A549 (cell line): ENCODE measurements around the gene FRMD7. TPM values are rescaled to one million over a fixed set of nuclear protein-coding genes. Genes with fewer than 3 reads are reported as not detected.

Experiments
- ATAC-seq, 2 experiments: fragments of 200-7000 bp in 1 of 2; fragments of >200 bp in 1 of 2; cut with Nextera tagmentation in 1 of 2; cut with Tn5 transposase in 1 of 2; 3 replicates each; pipeline versions ENCODE4 v1.8.0 to v1.9.1; 2018 to 2020; ENCODE audit warnings: mild to moderate bottlenecking in 1 of 2, moderate library complexity in 1 of 2
- CTCF ChIA-PET: fragments of 300-600 bp; sonication (Branson Sonifier 250); formaldehyde crosslinking; extraction: SDS; loops from one replicate; lab custom pipeline; 2021; ENCODE audit warnings: antibody characterized with exemption, inconsistent platforms; lab: Yijun Ruan, JAX
- POLR2A ChIA-PET: fragments of 350-600 bp; formaldehyde crosslinking; extraction: SDS; loops from one replicate; lab custom pipeline; 2021; ENCODE audit warnings: antibody characterized with exemption, inconsistent platforms; lab: Yijun Ruan, JAX
- DNase-seq, 2 experiments: peaks; one replicate each; pipeline versions ENCODE4 v3.0.0 to v3.0.0-alpha.2; 2011 to 2016; ENCODE audit warnings: low read depth in 1 of 2, low spot score in 1 of 2
- FAIRE-seq: peaks from 2 replicates; lab custom pipeline; 2011; peaks lifted over from hg19 to GRCh38; lab: Jason Lieb, UNC
- H3K27ac ChIP-seq, 2 experiments: fragments of >200 bp; sonication (Bioruptor Twin); formaldehyde crosslinking; 3 replicates each; pipeline ENCODE4 v1.5.1; 2016 to 2017
- H3K4me1 ChIP-seq: fragments of >200 bp; sonication (Bioruptor Twin); formaldehyde crosslinking; 3 replicates; pipeline ENCODE4 v1.6.1; 2016
- H3K4me2 ChIP-seq: fragments of >200 bp; sonication (Bioruptor Twin); formaldehyde crosslinking; 3 replicates; pipeline ENCODE4 v1.6.1; 2016
- H3K4me3 ChIP-seq: fragments of >200 bp; sonication (Bioruptor Twin); formaldehyde crosslinking; 3 replicates; pipeline ENCODE4 v1.5.1; 2016
- H3K9me3 ChIP-seq: fragments of >200 bp; sonication (Bioruptor Twin); formaldehyde crosslinking; 3 replicates; pipeline ENCODE4 v1.6.1; 2016
- CHD2 ChIP-seq: fragments of 150-350 bp; IDR thresholded peaks from 2 replicates; pipeline ENCODE4 v1.6.1; 2014; ENCODE audit warnings: low read length; ENCODE audit not compliant: partially characterized antibody
- EHF ChIP-seq: fragments of 250-450 bp; sonication (Bioruptor Pico); IDR thresholded peaks from 2 replicates; pipeline ENCODE4 v1.5.0; 2020; ENCODE audit warnings: mild to moderate bottlenecking
- EP300 ChIP-seq, 2 experiments: fragments of >200 bp; sonication (Bioruptor Twin); formaldehyde crosslinking; IDR thresholded peaks; 2 replicates in 1 of 2; 3 replicates in 1 of 2; pipeline ENCODE4 v1.6.1; 2016 to 2017
- FOSB ChIP-seq: fragments of 250-450 bp; sonication (Bioruptor Pico); IDR thresholded peaks from 2 replicates; pipeline ENCODE4 v1.5.0; 2020; ENCODE audit warnings: mild to moderate bottlenecking, moderate library complexity
- FOSL2 ChIP-seq, 2 experiments: fragments of 450-650 bp in 1 of 2; fragments of >200 bp in 1 of 2; sonication (Bioruptor Twin) in 1 of 2; formaldehyde crosslinking; IDR thresholded peaks; 2 replicates each; pipeline versions ENCODE4 v1.5.0 to v1.6.1; 2016 to 2020; ENCODE audit warnings: mild to moderate bottlenecking in 1 of 2, moderate library complexity in 1 of 2
- FOXS1 ChIP-seq: fragments of 250-450 bp; sonication (Bioruptor Pico); IDR thresholded peaks from 2 replicates; pipeline ENCODE4 v1.5.0; 2020; ENCODE audit warnings: mild to moderate bottlenecking, moderate library complexity
- GATA3 ChIP-seq: IDR thresholded peaks from 2 replicates; pipeline ENCODE4 v1.6.1; 2012; ENCODE audit warnings: borderline replicate concordance
- HES2 ChIP-seq: fragments of >200 bp; sonication (Bioruptor Twin); formaldehyde crosslinking; IDR thresholded peaks from 2 replicates; pipeline ENCODE4 v1.6.1; 2016
- HMGXB4 ChIP-seq: fragments of 250-450 bp; sonication (Bioruptor Pico); IDR thresholded peaks from 2 replicates; pipeline ENCODE4 v1.5.0; 2021; ENCODE audit warnings: mild to moderate bottlenecking, moderate library complexity, borderline replicate concordance
- HOXA7 ChIP-seq: fragments of 250-450 bp; sonication (Bioruptor Pico); IDR thresholded peaks from 2 replicates; pipeline ENCODE4 v1.5.0; 2020; ENCODE audit warnings: mild to moderate bottlenecking, moderate library complexity
- HOXB5 ChIP-seq: fragments of 250-450 bp; sonication (Bioruptor Pico); IDR thresholded peaks from 2 replicates; pipeline ENCODE4 v1.5.0; 2020; ENCODE audit warnings: mild to moderate bottlenecking, moderate library complexity
- JUN ChIP-seq, 2 experiments: fragments of >200 bp; sonication (Bioruptor Twin); formaldehyde crosslinking; IDR thresholded peaks; 2 replicates in 1 of 2; 3 replicates in 1 of 2; pipeline ENCODE4 v1.6.1; 2016 to 2017
- KDM5A ChIP-seq: fragments of 200-600 bp; sonication (generic); IDR thresholded peaks from 2 replicates; pipeline ENCODE4 v1.6.1; 2016; ENCODE audit warnings: antibody characterized with exemption, mild to moderate bottlenecking
- MAX ChIP-seq: IDR thresholded peaks from 2 replicates; pipeline ENCODE4 v1.6.1; 2012
- MAZ ChIP-seq: fragments of 150-350 bp; IDR thresholded peaks from 2 replicates; pipeline ENCODE4 v1.6.1; 2014; ENCODE audit warnings: antibody characterized with exemption, low read depth, low read length, borderline replicate concordance
- NPAS2 ChIP-seq: fragments of 250-450 bp; sonication (Bioruptor Pico); IDR thresholded peaks from 2 replicates; pipeline ENCODE4 v1.8.0; 2022; ENCODE audit warnings: mild to moderate bottlenecking, moderate library complexity, borderline replicate concordance
- NR3C1 ChIP-seq: fragments of >200 bp; sonication (Bioruptor Twin); formaldehyde crosslinking; IDR thresholded peaks from 3 replicates; pipeline ENCODE4 v1.6.1; 2017
- PHF8 ChIP-seq: fragments of 200-600 bp; sonication (generic); IDR thresholded peaks from 2 replicates; pipeline ENCODE4 v1.6.1; 2016; ENCODE audit warnings: low read depth, mild to moderate bottlenecking, antibody characterized with exemption, moderate library complexity, borderline replicate concordance
- POLR2AphosphoS2 ChIP-seq: conservative IDR thresholded peaks from 2 replicates; pipeline ENCODE4 v1.6.1; 2012; ENCODE audit warnings: low read length, improper control_type of control experiment, inconsistent platforms
- SREBF2 ChIP-seq: fragments of 450-650 bp; IDR thresholded peaks from 2 replicates; pipeline ENCODE4 v1.6.1; 2014; ENCODE audit warnings: mild to moderate bottlenecking, moderate library complexity
- ZNF302 ChIP-seq: fragments of 250-450 bp; sonication (Bioruptor Pico); IDR thresholded peaks from 2 replicates; pipeline ENCODE4 v1.9.0; 2021; ENCODE audit warnings: inconsistent platforms, mild to moderate bottlenecking, moderate library complexity
- WGBS: methylation state at CpG from one replicate; pipeline ENCODE4 v1.1.6; 2017; ENCODE audit errors: missing lambda C conversion rate; 5-methylcytosine and 5-hydroxymethylcytosine counted together
- polyA plus RNA-seq, 4 experiments: library from polyadenylated mRNA; depleted of rRNA in 3 of 4; stranded (reverse); fragments of >200 nt; fragmentation: RNase III in 1 of 4; extraction: RNeasy Plus Mini Kit Qiagen cat#74134 plus additional on column Dnase treatment in 1 of 4; gene quantifications; 2 replicates in 3 of 4; 3 replicates in 1 of 4; pipeline ENCODE4 v1.2.3, GENCODE V29; 2011 to 2017
- TF ChIP-seq, protein P1 (sequence below): IDR thresholded peaks from 2 replicates; pipeline ENCODE4 v1.6.1; 2012; ENCODE audit warnings: low read depth, borderline replicate concordance
- TF ChIP-seq, protein P2 (sequence below): fragments of 200-600 bp; sonication (generic); IDR thresholded peaks from 2 replicates; pipeline ENCODE4 v1.6.1; 2016; ENCODE audit warnings: antibody characterized with exemption, mild to moderate bottlenecking, moderate library complexity

Gene FRMD7
- polyA plus RNA-seq, 2 of the 4 experiments (the other 2 are of a cell fraction), result not detected

DNA sequence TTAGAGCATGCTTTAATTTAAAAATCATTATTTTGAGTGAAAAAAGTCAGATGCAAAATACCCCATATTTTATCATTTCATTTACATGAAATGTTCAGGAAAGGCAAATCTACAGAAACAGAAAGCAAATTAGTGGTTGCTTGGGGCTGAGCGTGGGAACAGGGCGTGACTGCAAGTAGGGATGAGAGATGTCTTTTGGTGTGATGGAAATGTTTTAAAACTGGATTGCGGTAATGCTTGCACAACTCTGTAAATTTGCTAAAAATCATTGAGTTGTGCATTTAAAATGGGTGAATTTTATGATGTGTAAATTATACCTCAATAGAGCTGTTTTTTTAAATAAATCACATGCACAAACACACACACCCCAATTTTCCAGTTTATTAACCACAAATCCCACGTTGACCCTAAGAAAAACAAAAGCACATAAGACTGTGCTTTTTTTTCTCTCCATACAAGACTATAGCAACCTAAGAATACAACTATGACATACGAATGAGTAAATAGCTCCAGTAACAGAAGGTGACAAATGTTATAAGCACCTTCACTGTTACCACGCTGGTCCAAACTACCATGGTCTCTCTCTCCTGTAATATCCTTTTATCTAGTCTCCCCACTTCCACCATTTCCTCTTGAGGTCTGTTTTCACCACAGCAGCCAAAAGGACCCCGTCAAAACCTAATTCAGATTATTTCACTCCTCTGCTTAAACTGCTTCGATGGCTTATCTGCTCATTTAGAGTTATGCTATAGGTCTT is 37.2 kb downstream of the FRMD7 start:
- ATAC-seq, result no peak
- TF ChIP-seq MAZ (no peak), POLR2AphosphoS2 (no peak), HES2 (no peak), HMGXB4 (CRISPR knock-in tag) (no peak), GATA3 (no peak), MAX (no peak)
- TF ChIP-seq, protein P1, sequence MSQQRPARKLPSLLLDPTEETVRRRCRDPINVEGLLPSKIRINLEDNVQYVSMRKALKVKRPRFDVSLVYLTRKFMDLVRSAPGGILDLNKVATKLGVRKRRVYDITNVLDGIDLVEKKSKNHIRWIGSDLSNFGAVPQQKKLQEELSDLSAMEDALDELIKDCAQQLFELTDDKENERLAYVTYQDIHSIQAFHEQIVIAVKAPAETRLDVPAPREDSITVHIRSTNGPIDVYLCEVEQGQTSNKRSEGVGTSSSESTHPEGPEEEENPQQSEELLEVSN, result no peak
- 51% methylated on average over 8 of the region's 8 CpGs for WGBS
- CTCF ChIA-PET, result interaction anchor here (0.6 kb wide), 2 partner anchors 24 to 885 kb away, joined by 3 read pairs; no protein-coding TSS in a partner anchor
- no peaks in the 10 kb centered on the region for H3K4me1 ChIP-seq
- FAIRE-seq, result no peak
- H3K27ac ChIP-seq, result no peak overlapping the region
- H3K4me2 ChIP-seq, result no peak overlapping the region
- H3K9me3 ChIP-seq, result no peaks in the 10 kb centered on the region
- POLR2A ChIA-PET, result no interaction called here
- H3K4me3 ChIP-seq, result no peak overlapping the region
- no peak for DNase-seq

DNA sequence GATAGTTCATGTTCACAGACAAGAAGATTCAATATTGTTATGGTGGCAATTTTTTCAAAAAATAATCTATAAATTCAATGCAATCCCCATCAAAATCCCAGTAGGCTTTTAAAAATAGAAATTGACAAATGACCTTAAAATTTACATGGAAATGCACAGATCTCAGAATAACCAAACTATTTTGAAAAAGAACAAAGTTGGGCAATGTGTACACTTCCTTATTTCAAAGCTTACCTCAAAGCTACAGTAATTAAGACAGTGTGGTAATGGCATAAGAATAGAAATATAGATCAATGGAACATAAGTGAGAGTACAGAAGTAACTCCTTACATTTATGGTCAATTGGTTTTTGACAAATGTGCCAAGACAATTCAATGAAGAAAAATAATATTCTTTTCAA is 39.0 kb downstream of the FRMD7 start:
- Histone ChIP-seq H3K4me2 (no peak overlapping the region), H3K4me3 (no peak overlapping the region), H3K27ac (no peak overlapping the region), H3K9me3 (no peaks in the 10 kb centered on the region), H3K4me1 (no peaks in the 10 kb centered on the region)
- ATAC-seq, result no peak
- ChIA-PET POLR2A (no interaction called here), CTCF (no interaction called here)
- TF ChIP-seq FOSB (CRISPR knock-in tag) (no peak), HOXB5 (CRISPR knock-in tag) (no peak), KDM5A (no peak), POLR2AphosphoS2 (no peak), HOXA7 (CRISPR knock-in tag) (no peak), ZNF302 (CRISPR knock-in tag) (no peak), NPAS2 (CRISPR knock-in tag) (no peak), FOSL2 (IDR thresholded peaks at IDR 0.05) (no peak), FOSL2 (CRISPR knock-in tag; IDR thresholded peaks at IDR 0.05) (no peak), NR3C1 (no peak), EP300 (IDR thresholded peaks at IDR 0.05) (no peak), JUN (IDR thresholded peaks at IDR 0.05) (no peak), SREBF2 (no peak), HES2 (no peak), CHD2 (no peak), EHF (CRISPR knock-in tag) (no peak)
- FAIRE-seq, result no peak
- no peak for DNase-seq

DNA sequence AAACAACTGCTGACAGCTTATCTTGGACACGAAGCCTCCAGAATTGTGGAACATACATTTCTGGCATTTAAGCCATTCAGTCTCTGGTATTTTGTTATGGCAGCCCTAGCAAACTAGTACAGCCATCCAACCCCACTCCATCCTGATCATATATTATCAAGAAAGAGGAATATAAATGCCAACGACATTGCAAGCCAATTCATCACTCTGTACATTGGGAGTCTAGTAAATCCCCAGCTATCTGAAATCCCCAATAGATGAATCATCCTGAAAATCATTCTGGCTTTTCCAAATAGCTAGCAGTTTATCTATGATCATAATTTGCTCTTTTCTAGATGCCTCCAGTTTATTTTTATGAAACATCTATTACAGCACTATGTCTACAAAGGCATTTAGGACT is 41.1 kb downstream of the FRMD7 start:
- no peaks in the 10 kb centered on the region for H3K4me1 ChIP-seq
- CTCF ChIA-PET, result no interaction called here
- no peak for DNase-seq
- ATAC-seq, result no peak
- TF ChIP-seq FOXS1 (CRISPR knock-in tag) (no peak), POLR2AphosphoS2 (no peak), PHF8 (no peak)
- TF ChIP-seq, protein P2, sequence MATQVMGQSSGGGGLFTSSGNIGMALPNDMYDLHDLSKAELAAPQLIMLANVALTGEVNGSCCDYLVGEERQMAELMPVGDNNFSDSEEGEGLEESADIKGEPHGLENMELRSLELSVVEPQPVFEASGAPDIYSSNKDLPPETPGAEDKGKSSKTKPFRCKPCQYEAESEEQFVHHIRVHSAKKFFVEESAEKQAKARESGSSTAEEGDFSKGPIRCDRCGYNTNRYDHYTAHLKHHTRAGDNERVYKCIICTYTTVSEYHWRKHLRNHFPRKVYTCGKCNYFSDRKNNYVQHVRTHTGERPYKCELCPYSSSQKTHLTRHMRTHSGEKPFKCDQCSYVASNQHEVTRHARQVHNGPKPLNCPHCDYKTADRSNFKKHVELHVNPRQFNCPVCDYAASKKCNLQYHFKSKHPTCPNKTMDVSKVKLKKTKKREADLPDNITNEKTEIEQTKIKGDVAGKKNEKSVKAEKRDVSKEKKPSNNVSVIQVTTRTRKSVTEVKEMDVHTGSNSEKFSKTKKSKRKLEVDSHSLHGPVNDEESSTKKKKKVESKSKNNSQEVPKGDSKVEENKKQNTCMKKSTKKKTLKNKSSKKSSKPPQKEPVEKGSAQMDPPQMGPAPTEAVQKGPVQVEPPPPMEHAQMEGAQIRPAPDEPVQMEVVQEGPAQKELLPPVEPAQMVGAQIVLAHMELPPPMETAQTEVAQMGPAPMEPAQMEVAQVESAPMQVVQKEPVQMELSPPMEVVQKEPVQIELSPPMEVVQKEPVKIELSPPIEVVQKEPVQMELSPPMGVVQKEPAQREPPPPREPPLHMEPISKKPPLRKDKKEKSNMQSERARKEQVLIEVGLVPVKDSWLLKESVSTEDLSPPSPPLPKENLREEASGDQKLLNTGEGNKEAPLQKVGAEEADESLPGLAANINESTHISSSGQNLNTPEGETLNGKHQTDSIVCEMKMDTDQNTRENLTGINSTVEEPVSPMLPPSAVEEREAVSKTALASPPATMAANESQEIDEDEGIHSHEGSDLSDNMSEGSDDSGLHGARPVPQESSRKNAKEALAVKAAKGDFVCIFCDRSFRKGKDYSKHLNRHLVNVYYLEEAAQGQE, result no peak
- TF ChIP-seq, all 56 proteins: peak for 0
- H3K4me2 ChIP-seq, result peak overlapping the region; percentile 10; the same call in 1 of the 3 replicates
- no peak for FAIRE-seq
- WGBS, result 2% methylated on average over 2 of the region's 2 CpGs
- H3K9me3 ChIP-seq, result no peaks in the 10 kb centered on the region
- H3K27ac ChIP-seq, result no peak overlapping the region
- POLR2A ChIA-PET, result no interaction called here
- no peak overlapping the region for H3K4me3 ChIP-seq
